HG03045 (cell line): ENCODE results near the gene KIF4A.

Source experiments
- ATAC-seq: cut with Tn5 transposase; IDR thresholded peaks from one replicate; pipeline ENCODE4 v1.9.1; 2021; ENCODE audit warnings: mild to moderate bottlenecking, moderate library complexity; ENCODE audit not compliant: unreplicated experiment

KIF4A gene

GRCh38 chrX:70437011-70437410, 147.1 kb downstream of the KIF4A start:
- ATAC-seq, result no peak

- no peak for ATAC-seq
These were observed 148.2 kb downstream of the KIF4A start for GRCh38 chrX:70437921-70438665.

GRCh38 chrX:70439016-70439415, 149.1 kb downstream of the KIF4A start:
- peak; percentile 45 for ATAC-seq

- no peak for ATAC-seq
These were observed 152.3 kb downstream of the KIF4A start for GRCh38 chrX:70442224-70442623.

- ATAC-seq, result no peak
These were observed 154.5 kb downstream of the KIF4A start, which contains the start of gene DLG3 for GRCh38 chrX:70444326-70444945. Gene DLG3, plus strand, starts transcription at chrX:70444835. Its CDS starts 367 bp downstream, at chrX:70445202.

- ATAC-seq, result no peak
These were observed 155.2 kb downstream of the KIF4A start for GRCh38 chrX:70444946-70445656.

GRCh38 chrX:70445951-70446350, 156.0 kb downstream of the KIF4A start:
- no peak for ATAC-seq

- ATAC-seq, result no peak
These were observed 156.8 kb downstream of the KIF4A start for GRCh38 chrX:70446380-70447350.

GRCh38 chrX:70449457-70449966, 159.6 kb downstream of the KIF4A start:
- no peak for ATAC-seq

- peak; percentile 45 for ATAC-seq
These were observed 162.3 kb downstream of the KIF4A start for GRCh38 chrX:70452143-70452733.

- no peak for ATAC-seq
These were observed 163.2 kb downstream of the KIF4A start for GRCh38 chrX:70453024-70453618.

GRCh38 chrX:70454441-70455365, 164.8 kb downstream of the KIF4A start:
- ATAC-seq, result peak; percentile 73

GRCh38 chrX:70455366-70456202, 165.7 kb downstream of the KIF4A start:
- ATAC-seq, result no peak

- ATAC-seq, result no peak
These were observed 166.4 kb downstream of the KIF4A start for GRCh38 chrX:70456256-70456655.

GRCh38 chrX:70461026-70461425, 171.1 kb downstream of the KIF4A start:
- ATAC-seq, result no peak

- no peak for ATAC-seq
These were observed 174.1 kb downstream of the KIF4A start for GRCh38 chrX:70464051-70464450.

GRCh38 chrX:70466968-70467367, 177.1 kb downstream of the KIF4A start:
- no peak for ATAC-seq

- ATAC-seq, result no peak
These were observed 178.8 kb downstream of the KIF4A start for GRCh38 chrX:70468709-70469108.
